CD14-positive monocyte (primary cell): ENCODE measurements around the gene RAP1B. TPM values are rescaled to one million over a fixed set of nuclear protein-coding genes. Genes with fewer than 3 reads are reported as not detected.
"Not testable (repeated sequence)": the region's sequence is repeated elsewhere in the genome, so short reads cannot be mapped to it uniquely, and the experiment has no call there.

Experiments used
- DNase-seq, 3 donors: peaks; one replicate each; pipeline ENCODE4 v3.0.0-alpha.2; 2011 to 2022
- H2AFZ ChIP-seq: 2 replicates; pipeline ENCODE4 v1.6.0; 2012; ENCODE audit warnings: mild to moderate bottlenecking, low read depth, low read length, inconsistent platforms; ENCODE audit not compliant: insufficient read depth, poor library complexity, severe bottlenecking
- H3K27ac ChIP-seq, 2 donors: 1 replicate in 1 of 2; 2 replicates in 1 of 2; pipeline ENCODE4 v1.5.1; 2012 to 2013; ENCODE audit warnings: low read length in 2 of 2, control low read depth in 1 of 2, inconsistent platforms in 1 of 2, low read depth in 1 of 2, mild to moderate bottlenecking in 1 of 2
- H3K27me3 ChIP-seq, 2 donors: one replicate each; pipeline versions ENCODE4 v1.6.0 to v1.6.1; 2011 to 2013; ENCODE audit warnings: low read length in 2 of 2; ENCODE audit not compliant: control insufficient read depth in 2 of 2, insufficient read depth in 2 of 2
- H3K36me3 ChIP-seq, 2 donors: replicated peaks in 1 of 2; 1 replicate in 1 of 2; 2 replicates in 1 of 2; pipeline versions ENCODE4 v1.5.1 to v1.6.1; 2012 to 2013; ENCODE audit warnings: low read length in 2 of 2, control low read depth in 1 of 2, inconsistent platforms in 1 of 2, mild to moderate bottlenecking in 1 of 2; ENCODE audit not compliant: insufficient read depth in 2 of 2, control insufficient read depth in 1 of 2
- H3K4me1 ChIP-seq, 2 donors: 1 replicate in 1 of 2; 2 replicates in 1 of 2; pipeline versions ENCODE4 v1.5.1 to v1.6.1; 2012 to 2013; ENCODE audit warnings: low read length in 2 of 2, control low read depth in 1 of 2, inconsistent platforms in 1 of 2, mild to moderate bottlenecking in 1 of 2, moderate library complexity in 1 of 2; ENCODE audit not compliant: insufficient read depth in 2 of 2, control insufficient read depth in 1 of 2
- H3K4me2 ChIP-seq: replicated peaks from 2 replicates; pipeline ENCODE3; 2012; ENCODE audit warnings: low read length, moderate library complexity, mild to moderate bottlenecking; ENCODE audit not compliant: poor library complexity, severe bottlenecking; ENCODE audit errors: extremely low read depth
- H3K4me3 ChIP-seq, 3 experiments: fragments of 200-600 bp in 1 of 3; sonication (generic) in 1 of 3; replicated peaks in 1 of 3; 1 replicate in 2 of 3; 2 replicates in 1 of 3; pipeline ENCODE4 v1.5.1; 2011 to 2013; ENCODE audit warnings: low read length in 3 of 3, mild to moderate bottlenecking in 3 of 3, control low read depth in 2 of 3, low read depth in 2 of 3, inconsistent platforms in 1 of 3, moderate library complexity in 1 of 3
- H3K79me2 ChIP-seq: 2 replicates; pipeline ENCODE4 v1.6.0; 2012; ENCODE audit warnings: mild to moderate bottlenecking, control low read depth, inconsistent platforms, low read length, moderate library complexity; ENCODE audit not compliant: insufficient read depth
- H3K9ac ChIP-seq: 2 replicates; pipeline ENCODE4 v1.6.0; 2017; ENCODE audit warnings: low read length, mild to moderate bottlenecking; ENCODE audit not compliant: insufficient read depth, poor library complexity, severe bottlenecking
- H3K9me3 ChIP-seq, 2 donors: replicated peaks in 1 of 2; 1 replicate in 1 of 2; 2 replicates in 1 of 2; pipeline versions ENCODE4 v1.5.1 to v1.6.1; 2012 to 2013; ENCODE audit warnings: low read length in 2 of 2, control low read depth in 1 of 2; ENCODE audit not compliant: control insufficient read depth in 1 of 2, insufficient read depth in 1 of 2
- H4K20me1 ChIP-seq: 2 replicates; pipeline ENCODE4 v1.6.0; 2012; ENCODE audit warnings: mild to moderate bottlenecking, low read length, control low read depth, moderate library complexity; ENCODE audit not compliant: insufficient read depth
- H3K27ac Mint-ChIP-seq, 7 donors: one replicate each; pipeline ENCODE4 v1.8.0; 2020; ENCODE audit warnings: mild to moderate bottlenecking in 7 of 7, mixed read lengths in 7 of 7, moderate library complexity in 6 of 7, inconsistent platforms in 2 of 7
- H3K27me3 Mint-ChIP-seq, 3 donors: one replicate each; pipeline ENCODE4 v1.8.0; 2021 to 2022; ENCODE audit warnings: low read depth in 3 of 3, mild to moderate bottlenecking in 3 of 3, mixed read lengths in 3 of 3, moderate library complexity in 3 of 3, inconsistent platforms in 1 of 3
- H3K36me3 Mint-ChIP-seq, 2 donors: one replicate each; pipeline ENCODE4 v1.8.0; 2020; ENCODE audit warnings: mixed read lengths in 2 of 2, inconsistent platforms in 1 of 2, mild to moderate bottlenecking in 1 of 2
- H3K4me1 Mint-ChIP-seq: one replicate; pipeline ENCODE4 v1.8.0; 2020; ENCODE audit warnings: mild to moderate bottlenecking, mixed read lengths
- H3K4me3 Mint-ChIP-seq, 2 donors: one replicate each; pipeline ENCODE4 v1.8.0; 2020; ENCODE audit warnings: mild to moderate bottlenecking in 2 of 2, mixed read lengths in 2 of 2, moderate library complexity in 1 of 2
- H3K9me3 Mint-ChIP-seq, 7 donors: one replicate each; pipeline ENCODE4 v1.8.0; 2020 to 2022; ENCODE audit warnings: mixed read lengths in 7 of 7, mild to moderate bottlenecking in 6 of 7, moderate library complexity in 6 of 7, inconsistent platforms in 2 of 7
- CTCF ChIP-seq: fragments of 200-600 bp; IDR thresholded peaks from one replicate; pipeline ENCODE4 v1.8.0; 2022; ENCODE audit warnings: antibody characterized with exemption, mild to moderate bottlenecking
- WGBS: methylation state at CpG from one replicate; pipeline ENCODE4 v1.1.5; 2013; ENCODE audit warnings: missing lambda C conversion rate; ENCODE audit not compliant: insufficient coverage; 5-methylcytosine and 5-hydroxymethylcytosine counted together
- intact Hi-C, 2 donors: fragments of 100-400 bp; cut with micrococcal nuclease; formaldehyde crosslinking; loops; one replicate each; pipeline versions ENCODE4 v1.15.0 to v1.15.1; 2023
- polyA plus RNA-seq, 3 donors: library from polyadenylated mRNA; depleted of rRNA in 1 of 3; unstranded in 2 of 3; stranded (reverse) in 1 of 3; fragments of 300-500 nt in 2 of 3; fragments of >200 nt in 1 of 3; fragmentation: Illumina TruSeq in 2 of 3; gene quantifications; 1 replicate in 2 of 3; 2 replicates in 1 of 3; pipeline ENCODE4 v1.2.3, GENCODE V29; 2012 to 2021

RAP1B gene
- polyA plus RNA-seq, 3 donors = 153 to 543 (median 461) TPM

DNA sequence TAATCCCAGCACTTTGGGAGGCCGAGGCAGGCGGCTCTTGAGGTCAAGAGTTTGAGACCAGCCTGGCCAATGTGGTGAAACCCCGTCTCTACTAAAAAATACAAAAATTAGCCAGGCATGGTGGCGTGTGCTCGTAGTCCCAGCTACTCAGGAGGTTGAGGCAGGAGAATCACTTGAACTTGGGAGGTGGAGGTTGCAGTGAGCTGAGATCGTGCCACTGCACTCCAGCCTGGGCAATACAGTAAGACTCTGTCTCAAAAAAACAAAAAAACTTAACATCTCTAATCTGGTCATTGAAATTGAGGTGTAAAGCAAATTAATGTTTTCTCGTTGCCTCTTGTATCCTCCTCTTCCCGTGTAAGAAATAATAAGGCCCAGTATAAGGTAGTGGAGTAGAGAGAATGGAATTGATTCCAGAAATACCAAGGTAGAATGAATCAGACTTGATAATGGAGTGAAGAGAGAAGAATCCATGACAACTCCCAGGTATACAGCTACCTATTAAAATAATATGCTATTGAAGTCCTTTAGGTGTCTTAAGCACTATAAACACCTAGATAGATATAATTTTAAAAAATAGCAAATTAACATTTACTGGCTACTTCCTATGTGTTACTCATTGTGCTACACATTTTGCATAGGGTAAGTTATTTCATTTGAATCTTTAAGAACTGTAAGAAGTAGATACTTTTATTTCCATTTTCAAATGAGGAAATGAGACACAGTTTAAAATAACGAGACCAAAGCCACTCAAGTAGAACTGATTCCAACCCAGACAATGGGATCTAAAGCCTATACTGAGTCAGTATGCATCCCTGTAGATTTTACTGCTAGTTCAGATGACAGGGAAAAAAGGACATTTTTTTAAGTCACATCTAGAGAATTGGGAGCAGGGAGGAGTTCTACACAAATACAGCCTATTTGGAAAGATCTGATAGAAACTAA, 23.2 kb downstream of the RAP1B start:
- Mint-ChIP-seq H3K4me3 (no peak overlapping the region), H3K36me3 (peaks cover 6 to 32% of the 10 kb centered on the region in 2 donors), H3K9me3 (no peaks in the 10 kb centered on the region), H3K4me1 (peaks cover 26% of the 10 kb centered on the region), H3K27ac (peak overlapping the region in 6 of 7 donors; percentile 17 to 74 (median 46)), H3K27me3 (no peaks in the 10 kb centered on the region)
- Histone ChIP-seq H3K36me3 (peaks cover 0 to 24% of the 10 kb centered on the region in 2 donors), H3K27me3 (no peaks in the 10 kb centered on the region), H3K4me1 (no peaks in the 10 kb centered on the region), H4K20me1 (peaks cover 100% of the 10 kb centered on the region), H3K9me3 (no peaks in the 10 kb centered on the region), H2AFZ (no peak overlapping the region), H3K9ac (no peak overlapping the region), H3K4me3 (no peak overlapping the region), H3K79me2 (peaks cover 100% of the 10 kb centered on the region), H3K27ac (peak overlapping the region in 1 of 2 donors; percentile 42), H3K4me2 (no peak overlapping the region)
- 100% methylated on average over 1 of the region's 9 CpGs for WGBS
- TF ChIP-seq CTCF = no peak
- intact Hi-C loops = no loop called here
- no peak for DNase-seq

DNA sequence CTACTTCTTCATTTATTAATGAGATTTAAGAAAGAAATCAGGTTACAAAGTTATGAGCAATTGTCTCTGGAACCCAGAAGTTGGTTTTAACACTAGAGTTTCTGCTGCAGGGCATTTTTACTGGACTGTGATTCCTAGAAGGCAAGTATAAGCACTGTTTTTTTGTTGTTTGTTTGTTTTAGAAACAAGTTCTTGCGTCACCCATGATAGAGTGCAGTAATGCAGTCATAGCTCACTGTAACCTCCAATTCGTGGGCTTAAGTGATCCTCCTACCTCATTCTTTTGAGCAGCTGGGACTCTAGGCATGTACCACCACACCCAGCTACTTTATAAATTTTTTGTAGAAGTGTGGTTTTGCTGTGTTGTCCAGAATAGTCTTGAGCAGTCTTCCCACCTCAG, 25.6 kb downstream of the RAP1B start:
- Histone ChIP-seq H3K9me3 (no peaks in the 10 kb centered on the region), H3K4me3 (no peak overlapping the region), H3K27ac (peak overlapping the region in 1 of 2 donors; percentile 1), H3K9ac (no peak overlapping the region), H3K79me2 (peaks cover 100% of the 10 kb centered on the region), H3K27me3 (no peaks in the 10 kb centered on the region), H3K4me2 (no peak overlapping the region), H3K36me3 (peaks cover 2 to 14% of the 10 kb centered on the region in 2 donors), H2AFZ (no peak overlapping the region), H3K4me1 (no peaks in the 10 kb centered on the region), H4K20me1 (peaks cover 100% of the 10 kb centered on the region)
- Mint-ChIP-seq H3K4me3 (no peak overlapping the region), H3K27me3 (no peaks in the 10 kb centered on the region), H3K36me3 (peaks cover 0 to 28% of the 10 kb centered on the region in 2 donors), H3K27ac (peak overlapping the region in 3 of 7 donors; percentile 19 to 82 (median 76)), H3K9me3 (no peaks in the 10 kb centered on the region), H3K4me1 (peaks cover 31% of the 10 kb centered on the region)
- TF ChIP-seq CTCF = no peak
- no CpG with 5 or more reads among the region's 2 CpGs for WGBS
- DNase-seq = peak in 1 of 3 donors; percentile 11
- intact Hi-C loops = no loop called here

GRCh38 chr12:68637439-68637838, 26.7 kb downstream of the RAP1B start:
- intact Hi-C loops, H3K4me2 ChIP-seq: not testable (repeated sequence)

More at GRCh38 chr12:68637439-68637838, 26.7 kb downstream of the RAP1B start:
- not testable (repeated sequence) for H3K27ac ChIP-seq, H3K27me3 Mint-ChIP-seq, H3K4me3 Mint-ChIP-seq, H3K9me3 Mint-ChIP-seq, H3K9ac ChIP-seq, DNase-seq, H3K4me3 ChIP-seq, H3K27me3 ChIP-seq, H3K4me1 ChIP-seq, H3K9me3 ChIP-seq, H2AFZ ChIP-seq
- H4K20me1 ChIP-seq = peaks cover 100% of the 10 kb centered on the region
- Mint-ChIP-seq H3K27ac (peak overlapping the region in 1 of 7 donors; percentile 46), H3K36me3 (peaks cover 8 to 28% of the 10 kb centered on the region in 2 donors), H3K4me1 (peaks cover 31% of the 10 kb centered on the region)
- peaks cover 100% of the 10 kb centered on the region for H3K79me2 ChIP-seq
- no CpG with 5 or more reads among the region's 3 CpGs for WGBS
- peaks cover 3 to 11% of the 10 kb centered on the region in 2 donors for H3K36me3 ChIP-seq
